Loucy (cell line): Measurements from ENCODE around the gene NRBP1.
A peak's percentile ranks its signal among the peaks of the same experiment; 100 is the strongest.

Experiments
- H2AFZ ChIP-seq: fragments of 200-600 bp; sonication (generic); 2 replicates; pipeline ENCODE4 v1.6.0; 2016; ENCODE audit warnings: antibody characterized with exemption, mild to moderate bottlenecking, low read length, moderate library complexity
- H3F3A ChIP-seq: fragments of 200-600 bp; 2 replicates; pipeline ENCODE4 v1.6.0; 2016; ENCODE audit warnings: antibody characterized with exemption, low read depth, mild to moderate bottlenecking
- H3K27me3 ChIP-seq: fragments of 200-600 bp; sonication (generic); 2 replicates; pipeline ENCODE4 v1.6.1; 2014; ENCODE audit warnings: low read length, mild to moderate bottlenecking; ENCODE audit not compliant: insufficient read depth, poor library complexity, severe bottlenecking
- H3K36me3 ChIP-seq: fragments of 200-600 bp; sonication (generic); 2 replicates; pipeline ENCODE4 v1.6.1; 2016; ENCODE audit warnings: low read length; ENCODE audit not compliant: insufficient read depth
- H3K4me1 ChIP-seq: fragments of 200-600 bp; sonication (generic); 2 replicates; pipeline ENCODE4 v1.5.1; 2014; ENCODE audit warnings: low read length, mild to moderate bottlenecking; ENCODE audit not compliant: insufficient read depth, poor library complexity, severe bottlenecking
- H3K4me2 ChIP-seq: fragments of 200-600 bp; sonication (generic); 2 replicates; pipeline ENCODE4 v1.6.0; 2014; ENCODE audit warnings: antibody characterized with exemption, low read length, low read depth, mild to moderate bottlenecking; ENCODE audit not compliant: poor library complexity, severe bottlenecking
- H3K4me3 ChIP-seq: fragments of 200-600 bp; sonication (generic); 2 replicates; pipeline ENCODE4 v1.5.1; 2014; ENCODE audit warnings: low read length, mild to moderate bottlenecking, mixed read lengths; ENCODE audit not compliant: poor library complexity, severe bottlenecking
- H3K79me2 ChIP-seq: fragments of 200-600 bp; sonication (generic); 2 replicates; pipeline ENCODE4 v1.6.1; 2014; ENCODE audit warnings: low read length; ENCODE audit not compliant: insufficient read depth
- H3K9ac ChIP-seq: fragments of 200-600 bp; sonication (generic); 2 replicates; pipeline ENCODE4 v1.6.0; 2014; ENCODE audit warnings: mild to moderate bottlenecking, low read depth, low read length, moderate library complexity; ENCODE audit not compliant: poor library complexity, severe bottlenecking
- H3K9me2 ChIP-seq: fragments of 200-600 bp; sonication (generic); replicated peaks from 2 replicates; pipeline ENCODE4 v1.6.1; 2016; ENCODE audit warnings: low read depth, low read length, mixed read lengths
- H3K9me3 ChIP-seq: fragments of 200-600 bp; sonication (generic); 2 replicates; pipeline ENCODE4 v1.6.1; 2014; ENCODE audit warnings: mild to moderate bottlenecking, antibody characterized with exemption, low read length, low read depth; ENCODE audit not compliant: insufficient read depth
- H4K20me1 ChIP-seq: fragments of 200-600 bp; sonication (generic); 2 replicates; pipeline ENCODE4 v1.6.0; 2014; ENCODE audit warnings: antibody characterized with exemption, low read length, mild to moderate bottlenecking; ENCODE audit not compliant: insufficient read depth, poor library complexity, severe bottlenecking
- CTCF ChIP-seq: fragments of 200-600 bp; sonication (generic); conservative IDR thresholded peaks from 2 replicates; pipeline ENCODE4 v1.5.1; 2014; ENCODE audit warnings: mild to moderate bottlenecking, antibody characterized with exemption, low read length
- EZH2phosphoT487 ChIP-seq: fragments of 200-600 bp; IDR thresholded peaks from 2 replicates; pipeline ENCODE4 v1.6.1; 2018; ENCODE audit warnings: antibody characterized with exemption, mild to moderate bottlenecking, moderate library complexity, borderline replicate concordance

The NRBP1 gene

GRCh38 chr2:27379836-27380625, 48.4 kb upstream of the NRBP1 start:
- H3K79me2 ChIP-seq, result no peaks in the 10 kb centered on the region
- TF ChIP-seq CTCF, result no peak
- TF ChIP-seq EZH2phosphoT487, result no peak
- H2AFZ ChIP-seq, result no peak overlapping the region
- no peaks in the 10 kb centered on the region for H3K9me3 ChIP-seq
- H4K20me1 ChIP-seq, result no peaks in the 10 kb centered on the region
- peak overlapping the region; percentile 60 for H3K4me2 ChIP-seq
- H3K4me1 ChIP-seq, result no peaks in the 10 kb centered on the region
- H3K27me3 ChIP-seq, result no peaks in the 10 kb centered on the region
- peak overlapping the region; percentile 75 for H3K4me3 ChIP-seq
- H3F3A ChIP-seq, result peaks cover 7% of the 10 kb centered on the region
- peak overlapping the region; percentile 62 for H3K9ac ChIP-seq
- no peaks in the 10 kb centered on the region for H3K9me2 ChIP-seq
- peaks cover 86% of the 10 kb centered on the region; the same call in 1 of the 2 replicates for H3K36me3 ChIP-seq

GRCh38 chr2:27380626-27381545, 47.5 kb upstream of the NRBP1 start, which contains the start of gene ZNF513:
Gene ZNF513 (minus strand): TSS chr2:27380734. CDS start chr2:27380526, 208 bp downstream.
- no peak within 1 kb of the TSS for H2AFZ ChIP-seq
- H3K36me3 ChIP-seq, result peaks cover 87% of the 10 kb centered on the region; the same call in 1 of the 2 replicates
- H3K79me2 ChIP-seq, result no peaks in the 10 kb centered on the region
- H4K20me1 ChIP-seq, result no peaks in the 10 kb centered on the region
- H3K27me3 ChIP-seq, result no peaks in the 10 kb centered on the region
- no peak for TF ChIP-seq EZH2phosphoT487
- TF ChIP-seq CTCF, result no peak
- H3F3A ChIP-seq, result peaks cover 7% of the 10 kb centered on the region
- no peaks in the 10 kb centered on the region for H3K4me1 ChIP-seq
- no peaks in the 10 kb centered on the region for H3K9me3 ChIP-seq
- H3K9ac ChIP-seq, result peak within 1 kb of the TSS; percentile 62
- peak within 1 kb of the TSS; percentile 60 for H3K4me2 ChIP-seq
- H3K9me2 ChIP-seq, result no peaks in the 10 kb centered on the region
- peak within 1 kb of the TSS; percentile 75 for H3K4me3 ChIP-seq

GRCh38 chr2:27381577-27382181, 46.8 kb upstream of the NRBP1 start:
- no peak overlapping the region for H3K4me2 ChIP-seq

More at GRCh38 chr2:27381577-27382181, 46.8 kb upstream of the NRBP1 start:
- Histone ChIP-seq H3F3A (peaks cover 7% of the 10 kb centered on the region), H3K79me2 (no peaks in the 10 kb centered on the region), H4K20me1 (no peaks in the 10 kb centered on the region), H3K9me3 (no peaks in the 10 kb centered on the region), H3K27me3 (no peaks in the 10 kb centered on the region), H3K4me3 (no peak overlapping the region), H3K36me3 (peaks cover 85% of the 10 kb centered on the region; the same call in 1 of the 2 replicates), H3K9ac (no peak overlapping the region), H3K4me1 (no peaks in the 10 kb centered on the region), H3K9me2 (no peaks in the 10 kb centered on the region), H2AFZ (no peak overlapping the region)
- TF ChIP-seq EZH2phosphoT487 (no peak), CTCF (no peak)
